NOMO-1 treated with DMSO at 0.1 percent for 48 hours (cell line): Measurements from ENCODE around the gene GLT1D1.

Experiments used
- DNase-seq: peaks from one replicate; lab custom pipeline; 2025; ENCODE audit not compliant: unreplicated experiment; lab: John Stamatoyannopoulos, UW

The GLT1D1 gene

DNA sequence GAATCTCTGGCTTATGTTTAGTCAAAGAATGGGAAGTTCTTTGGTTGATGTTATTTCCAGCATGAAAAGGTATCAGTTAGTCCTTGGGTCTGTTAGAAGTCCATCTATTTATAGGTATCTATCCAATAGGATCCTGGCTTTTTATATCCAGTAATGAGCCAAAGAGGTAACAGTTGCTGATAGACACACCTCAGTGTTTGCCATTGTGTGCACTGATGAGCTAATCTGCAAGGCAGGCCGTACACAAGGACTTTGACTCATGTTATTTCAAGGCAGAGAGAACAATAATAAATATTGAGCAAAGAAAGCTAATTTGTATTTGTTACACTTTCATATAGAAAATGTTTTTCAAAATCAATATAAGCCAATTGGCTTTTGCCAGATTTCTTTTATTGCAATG is 56.4 kb downstream of the GLT1D1 start:
- no peak for DNase-seq

DNA sequence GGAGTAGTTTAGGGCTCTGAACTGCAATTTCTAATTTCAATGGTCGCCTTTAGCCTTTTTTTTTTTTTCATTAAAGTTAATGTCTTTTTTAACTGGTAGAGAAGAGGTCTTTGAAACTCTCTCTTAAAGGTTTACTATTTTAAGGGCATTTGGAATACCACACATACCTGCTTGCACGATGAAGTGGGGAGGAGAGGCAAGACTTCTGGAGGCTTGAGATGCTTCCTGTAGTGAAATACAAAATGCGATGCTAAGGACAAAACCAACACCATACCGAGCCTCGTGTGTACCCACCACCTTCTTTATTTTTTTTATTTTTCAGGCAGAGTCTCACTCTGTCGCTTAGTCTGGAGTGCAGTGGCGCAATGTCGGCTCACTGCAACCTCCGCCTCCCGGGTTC is 57.4 kb downstream of the GLT1D1 start:
- DNase-seq, result no peak

- DNase-seq, result peak; percentile 63
Observed at GRCh38 chr12:128911861-128912260, 58.6 kb downstream of the GLT1D1 start.

GRCh38 chr12:128914908-128915563 is 61.8 kb downstream of the GLT1D1 start:
- peak; percentile 98 for DNase-seq

DNA sequence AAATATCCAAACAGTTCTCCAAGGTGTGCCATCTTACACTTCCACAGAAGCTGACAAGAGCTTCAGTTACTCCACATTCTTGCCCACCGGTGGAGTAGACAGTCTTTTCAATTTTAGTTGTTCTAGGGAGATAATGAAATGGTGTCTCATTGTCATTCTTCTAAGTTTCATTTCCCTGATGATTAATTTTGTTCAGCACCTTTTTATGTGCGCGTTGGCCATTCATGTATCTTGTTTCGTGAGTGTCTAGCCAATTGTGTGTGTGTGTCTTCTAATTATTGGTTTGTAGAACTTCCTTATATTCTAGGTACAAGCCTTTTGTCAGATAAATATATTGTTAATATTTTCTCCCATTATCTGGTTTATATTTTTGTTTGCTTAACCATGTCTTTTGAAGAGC is 63.1 kb downstream of the GLT1D1 start:
- DNase-seq, result no peak

DNA sequence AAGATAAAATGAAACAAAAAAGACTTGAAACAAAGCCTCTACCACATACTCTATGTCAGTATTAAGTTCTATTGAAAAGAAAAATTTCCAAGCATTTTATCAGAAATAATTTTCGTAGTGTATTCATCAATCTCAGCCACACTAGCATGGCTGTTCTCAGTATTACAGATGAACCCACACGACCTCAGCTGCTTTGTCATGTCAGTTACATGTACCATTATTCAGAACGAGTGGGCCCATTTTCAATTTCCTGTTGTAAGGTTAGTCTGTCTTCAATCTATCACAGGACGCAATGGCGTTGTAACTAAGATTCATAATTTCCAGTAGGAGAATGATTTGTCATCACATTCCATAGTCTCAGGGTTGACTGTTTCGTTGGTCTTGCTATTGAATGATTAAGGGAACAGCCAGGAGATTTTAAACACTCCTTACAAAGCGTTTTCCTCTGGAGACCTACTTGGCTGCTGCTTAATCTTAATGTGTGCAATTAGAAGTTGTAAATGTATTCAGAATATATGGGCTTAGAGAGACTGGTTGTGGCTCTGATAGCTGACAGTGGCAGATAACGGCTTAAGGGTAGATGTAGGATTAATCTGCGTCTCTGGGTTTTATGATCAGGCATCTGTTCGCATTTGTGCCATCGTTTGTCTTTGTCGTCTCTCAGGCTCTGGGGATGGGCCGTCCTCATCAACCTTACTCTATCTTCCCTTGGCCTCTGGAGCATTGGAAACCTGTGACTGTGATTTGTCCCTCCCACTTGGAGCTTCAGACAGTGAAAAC is 65.4 kb downstream of the GLT1D1 start:
- no peak for DNase-seq

DNA sequence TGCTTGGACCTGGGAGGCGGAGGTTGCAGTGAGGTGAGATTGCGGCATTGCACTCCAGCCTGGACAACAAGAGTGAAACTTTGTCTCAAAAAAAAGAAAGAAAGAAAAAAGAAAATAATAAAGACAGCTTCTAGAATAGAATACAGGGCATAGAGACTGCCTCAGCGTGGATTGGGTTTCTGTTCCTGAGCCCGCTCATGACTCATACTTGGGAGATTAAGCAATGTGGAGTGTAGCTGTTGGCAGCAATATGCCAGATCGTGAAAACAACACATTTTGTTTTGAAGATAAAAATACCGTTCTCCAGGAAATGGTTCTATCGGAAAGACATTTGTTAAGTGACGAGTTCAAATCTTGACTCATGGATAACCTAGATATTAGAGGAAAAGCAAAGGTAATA is 67.2 kb downstream of the GLT1D1 start:
- peak; percentile 92 for DNase-seq

GRCh38 chr12:128928361-128928760 is 75.1 kb downstream of the GLT1D1 start:
- DNase-seq, result no peak

GRCh38 chr12:128929057-128929456 is 75.8 kb downstream of the GLT1D1 start:
- no peak for DNase-seq

GRCh38 chr12:128930606-128931005 is 77.3 kb downstream of the GLT1D1 start:
- DNase-seq, result peak; percentile 13

DNA sequence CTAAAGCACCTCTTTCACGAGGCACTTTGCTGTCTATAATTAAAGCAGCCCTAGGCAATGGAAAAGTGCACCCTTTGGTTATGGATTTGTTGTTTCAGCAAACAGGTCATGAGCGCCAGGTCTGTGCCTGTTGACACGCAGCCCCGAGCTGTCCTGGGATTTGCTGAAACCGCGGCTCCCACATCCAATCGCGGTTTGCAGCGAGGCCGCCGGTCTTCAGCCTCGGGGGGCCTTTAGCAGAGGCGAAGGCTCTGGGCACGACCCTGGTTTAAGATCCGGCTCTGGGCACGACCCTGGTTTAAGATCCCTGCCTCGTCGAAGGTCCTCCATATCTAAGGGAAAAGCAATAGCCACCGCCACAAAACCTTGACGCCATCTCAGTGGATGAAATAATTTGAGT is 79.2 kb downstream of the GLT1D1 start:
- no peak for DNase-seq

GRCh38 chr12:128933039-128933438 is 79.8 kb downstream of the GLT1D1 start:
- no peak for DNase-seq

DNA sequence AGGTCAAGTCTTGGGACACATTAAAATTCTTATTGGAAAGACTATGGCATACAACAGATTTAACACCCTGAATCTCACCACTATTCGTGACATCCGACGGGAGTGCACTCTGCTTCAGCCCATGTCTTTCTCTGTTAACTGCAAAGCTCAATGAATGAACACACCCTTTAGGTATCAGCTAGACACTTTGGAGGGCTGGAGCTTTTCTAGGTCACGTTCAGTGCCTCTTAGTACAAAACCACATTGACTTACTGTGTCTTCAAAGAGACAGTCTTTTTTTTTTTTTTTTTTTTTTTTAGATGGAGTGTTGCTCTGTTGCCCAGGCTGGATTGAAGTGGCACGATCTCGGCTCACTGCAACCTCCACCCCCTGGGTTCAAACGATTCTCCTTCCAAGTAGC is 80.6 kb downstream of the GLT1D1 start:
- no peak for DNase-seq

DNA sequence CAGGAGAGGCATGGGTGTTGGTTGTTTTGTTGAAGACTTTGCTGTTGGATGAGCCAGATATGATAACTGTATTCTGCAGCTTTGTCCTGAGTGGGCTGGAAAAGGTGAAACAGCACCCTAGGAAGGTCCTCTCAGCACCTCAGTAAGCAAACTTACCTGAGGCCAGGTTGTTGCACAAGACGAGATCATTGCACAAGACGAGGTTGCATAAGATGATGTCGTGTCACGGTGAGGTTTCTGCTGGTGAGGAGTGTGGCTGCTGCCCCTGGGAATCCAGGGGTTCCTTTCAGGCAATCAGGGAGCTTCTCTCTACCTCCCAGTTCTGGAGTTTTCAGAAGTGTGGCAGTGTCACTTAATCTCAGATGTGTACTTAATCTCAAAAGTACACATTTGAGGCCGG is 85.6 kb downstream of the GLT1D1 start:
- no peak for DNase-seq

DNA sequence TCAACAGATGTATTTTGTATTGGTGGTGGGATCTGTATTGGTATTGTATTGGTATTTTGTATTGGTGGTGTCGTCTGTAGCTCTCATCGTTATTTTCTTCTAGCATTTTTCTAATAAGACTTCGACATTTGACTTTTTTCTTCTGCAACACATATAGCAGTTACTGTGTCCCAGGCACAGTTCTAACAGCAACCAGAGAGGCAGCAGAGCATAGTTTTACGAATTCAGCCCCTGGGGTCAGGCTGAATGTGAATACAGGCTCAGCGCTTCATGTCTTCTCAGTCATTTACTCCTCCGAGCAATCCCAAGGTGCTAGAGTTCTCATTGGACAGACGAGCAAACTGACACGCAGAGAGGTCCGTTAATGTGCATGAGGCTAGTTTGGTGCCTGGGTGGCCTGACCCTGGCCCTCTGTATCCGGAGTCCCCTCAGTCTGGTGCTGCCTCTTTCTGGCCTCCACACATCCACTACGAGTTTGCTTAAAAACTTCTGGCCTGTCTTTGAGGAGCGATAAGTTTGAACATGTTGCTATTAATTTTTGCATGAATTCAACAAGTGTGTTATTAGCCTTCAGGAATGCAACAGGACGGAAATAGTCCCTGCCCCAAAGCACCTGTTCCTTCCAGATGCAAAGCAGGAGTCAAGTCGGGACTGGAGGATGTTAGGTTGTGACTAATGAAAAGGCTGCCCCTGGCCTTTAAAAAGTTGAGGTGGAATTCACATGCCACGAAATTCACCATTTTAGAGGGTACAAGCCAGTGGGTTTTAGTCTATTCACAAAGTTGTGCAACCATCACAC is 87.0 kb downstream of the GLT1D1 start:
- no peak for DNase-seq

- DNase-seq, result no peak
Observed at GRCh38 chr12:128940974-128941373, 87.7 kb downstream of the GLT1D1 start.

GRCh38 chr12:128942960-128943477 is 89.7 kb downstream of the GLT1D1 start:
- no peak for DNase-seq

- DNase-seq, result no peak
Observed at GRCh38 chr12:128944956-128945355, 91.7 kb downstream of the GLT1D1 start.

- DNase-seq, result no peak
Observed at GRCh38 chr12:128947209-128947608, 93.9 kb downstream of the GLT1D1 start.

GRCh38 chr12:128949086-128949485 is 95.8 kb downstream of the GLT1D1 start:
- no peak for DNase-seq

DNA sequence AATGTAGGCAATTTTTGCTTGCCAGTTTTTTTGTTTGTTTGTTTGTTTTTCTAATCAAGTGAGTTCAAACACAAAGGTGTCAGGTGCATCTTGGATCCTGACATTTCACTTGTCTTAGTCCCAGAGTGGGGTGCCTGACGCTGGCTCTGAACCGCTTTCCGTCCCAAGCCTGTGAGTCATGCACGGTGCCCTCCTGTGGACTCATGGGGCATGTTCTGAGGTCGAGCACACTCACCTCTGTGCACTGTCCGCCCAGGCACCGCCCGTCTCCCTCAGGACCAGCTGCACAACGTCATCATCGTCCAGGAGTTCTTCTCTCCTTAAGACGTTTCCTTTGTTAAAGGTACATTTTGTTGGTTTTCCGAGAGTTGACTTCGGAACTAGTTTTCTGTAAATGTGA is 98.2 kb downstream of the GLT1D1 start:
- DNase-seq, result no peak

GRCh38 chr12:128956755-128957154 is 103.5 kb downstream of the GLT1D1 start:
- no peak for DNase-seq
